GM23338 (cell line): Measurements from ENCODE around the gene SLC35A5. TPM values are rescaled to one million over a fixed set of nuclear protein-coding genes. Genes with fewer than 3 reads are reported as not detected.

ENCODE experiments used
- ATAC-seq: fragments of 200-7000 bp; cut with Tn5 transposase; 3 replicates; pipeline ENCODE4 v1.9.1; 2020
- DNase-seq: peaks from one replicate; pipeline ENCODE4 v3.0.0-alpha.2; 2015; ENCODE audit warnings: low spot score
- H2AFZ ChIP-seq: fragments of 200-600 bp; sonication (generic); 2 replicates; pipeline ENCODE4 v1.8.0; 2016; ENCODE audit warnings: antibody characterized with exemption, mild to moderate bottlenecking, moderate library complexity
- H3F3A ChIP-seq: fragments of 200-600 bp; sonication (generic); replicated peaks from 2 replicates; pipeline ENCODE4 v1.8.0; 2017; ENCODE audit warnings: antibody characterized with exemption, mixed run types, low read depth
- H3K27ac ChIP-seq: fragments of 200-600 bp; sonication (generic); 2 replicates; pipeline ENCODE4 v1.6.1; 2016; ENCODE audit warnings: low read depth
- H3K27me3 ChIP-seq: fragments of 200-600 bp; sonication (generic); 2 replicates; pipeline ENCODE4 v1.8.0; 2016; ENCODE audit warnings: mild to moderate bottlenecking, mixed run types, moderate library complexity; ENCODE audit not compliant: insufficient read depth
- H3K36me3 ChIP-seq: fragments of 200-600 bp; sonication (generic); 2 replicates; pipeline ENCODE4 v1.8.0; 2016; ENCODE audit warnings: mild to moderate bottlenecking; ENCODE audit not compliant: insufficient read depth
- H3K4me1 ChIP-seq: fragments of 200-600 bp; sonication (generic); 2 replicates; pipeline ENCODE4 v1.8.0; 2016; ENCODE audit warnings: mild to moderate bottlenecking, moderate library complexity; ENCODE audit not compliant: insufficient read depth
- H3K4me2 ChIP-seq: fragments of 200-600 bp; sonication (generic); 2 replicates; pipeline ENCODE4 v1.7.1; 2017; ENCODE audit warnings: mixed run types
- H3K4me3 ChIP-seq: fragments of 200-600 bp; sonication (generic); 2 replicates; pipeline ENCODE4 v1.6.1; 2016; ENCODE audit warnings: mixed run types
- H3K79me2 ChIP-seq: fragments of 200-600 bp; sonication (generic); replicated peaks from 2 replicates; pipeline ENCODE4 v1.8.0; 2017; ENCODE audit warnings: mild to moderate bottlenecking; ENCODE audit not compliant: insufficient read depth
- H3K9me2 ChIP-seq: fragments of 200-600 bp; sonication (generic); 2 replicates; pipeline ENCODE4 v1.8.0; 2017; ENCODE audit not compliant: insufficient read depth
- H4K20me1 ChIP-seq: fragments of 200-600 bp; sonication (generic); replicated peaks from 2 replicates; pipeline ENCODE4 v1.8.0; 2017; ENCODE audit warnings: mild to moderate bottlenecking; ENCODE audit not compliant: insufficient read depth
- H3K27ac Mint-ChIP-seq: 2 replicates; pipeline ENCODE4 v1.8.0; 2020; ENCODE audit warnings: inconsistent platforms, mild to moderate bottlenecking, moderate library complexity, mixed read lengths
- H3K27me3 Mint-ChIP-seq: 3 replicates; pipeline ENCODE4 v1.8.0; 2022; ENCODE audit warnings: low read depth, mild to moderate bottlenecking, moderate library complexity, mixed read lengths, inconsistent platforms; ENCODE audit not compliant: insufficient read depth, poor library complexity
- H3K36me3 Mint-ChIP-seq: 3 replicates; pipeline ENCODE4 v1.8.0; 2021; ENCODE audit warnings: low read depth, mild to moderate bottlenecking, inconsistent platforms, moderate library complexity, mixed read lengths
- H3K4me1 Mint-ChIP-seq: 3 replicates; pipeline ENCODE4 v1.8.0; 2020; ENCODE audit warnings: mild to moderate bottlenecking, inconsistent platforms, mixed read lengths
- H3K4me3 Mint-ChIP-seq: 3 replicates; pipeline ENCODE4 v1.8.0; 2021; ENCODE audit warnings: moderate library complexity, mild to moderate bottlenecking, inconsistent platforms, mixed read lengths
- H3K9me3 Mint-ChIP-seq: 3 replicates; pipeline ENCODE4 v1.8.0; 2020; ENCODE audit warnings: moderate library complexity, mild to moderate bottlenecking, inconsistent platforms, mixed read lengths
- CREB1 ChIP-seq: fragments of 250-450 bp; sonication (Bioruptor Pico); IDR thresholded peaks from 2 replicates; pipeline ENCODE4 v1.5.0; 2020; ENCODE audit warnings: low read depth, mild to moderate bottlenecking, moderate library complexity
- CTCF ChIP-seq, 2 experiments: fragments of 200-600 bp in 1 of 2; sonication (generic) in 1 of 2; conservative IDR thresholded peaks; 2 replicates each; pipeline versions ENCODE4 v1.5.1 to v1.6.1; 2016 to 2017; ENCODE audit warnings: antibody characterized with exemption in 2 of 2, low read depth in 2 of 2, mild to moderate bottlenecking in 2 of 2, moderate library complexity in 1 of 2
- ETS1 ChIP-seq: IDR thresholded peaks from 2 replicates; pipeline ENCODE4 v1.6.1; 2016; ENCODE audit warnings: antibody characterized with exemption
- EZH2 ChIP-seq: fragments of 200-600 bp; sonication (generic); IDR thresholded peaks from one replicate; pipeline ENCODE4 v1.8.0; 2017; ENCODE audit warnings: antibody characterized with exemption, mild to moderate bottlenecking, low read depth; ENCODE audit not compliant: unreplicated experiment
- EZH2phosphoT487 ChIP-seq: fragments of 200-600 bp; sonication (generic); IDR thresholded peaks from one replicate; pipeline ENCODE4 v1.8.1; 2018; ENCODE audit warnings: antibody characterized with exemption; ENCODE audit not compliant: unreplicated experiment
- JUNB ChIP-seq: IDR thresholded peaks from one replicate; pipeline ENCODE4 v1.6.1; 2016; ENCODE audit warnings: antibody characterized with exemption; ENCODE audit not compliant: unreplicated experiment
- NANOG ChIP-seq: IDR thresholded peaks from 2 replicates; pipeline ENCODE4 v1.6.1; 2016; ENCODE audit warnings: antibody characterized with exemption, borderline replicate concordance
- POLR2AphosphoS5 ChIP-seq: IDR thresholded peaks from 2 replicates; pipeline ENCODE4 v1.6.1; 2016; ENCODE audit warnings: antibody characterized with exemption, low read depth
- REST ChIP-seq: IDR thresholded peaks from one replicate; pipeline ENCODE4 v1.6.1; 2018; ENCODE audit warnings: antibody characterized with exemption; ENCODE audit not compliant: unreplicated experiment
- STAT1 ChIP-seq: IDR thresholded peaks from one replicate; pipeline ENCODE4 v1.6.1; 2016; ENCODE audit warnings: antibody characterized with exemption; ENCODE audit not compliant: unreplicated experiment
- ZNF114 ChIP-seq: fragments of 250-450 bp; sonication (Bioruptor Pico); IDR thresholded peaks from 2 replicates; pipeline ENCODE4 v1.5.0; 2020; ENCODE audit warnings: mild to moderate bottlenecking, moderate library complexity
- ZNF331 ChIP-seq: fragments of 250-450 bp; sonication (Bioruptor Pico); IDR thresholded peaks from 2 replicates; pipeline ENCODE4 v1.5.0; 2020; ENCODE audit warnings: low read depth, mild to moderate bottlenecking, moderate library complexity
- polyA plus RNA-seq: library from polyadenylated mRNA; unstranded; fragments of >200 nt; fragmentation: Nextera tagmentation; extraction: Ambion mirVana; gene quantifications from 2 replicates; pipeline ENCODE4 v1.2.1, GENCODE V29; 2016
- total RNA-seq: library from RNA; depleted of rRNA; stranded (reverse); fragments of >200 nt; shearing (Covaris generic); gene quantifications from 2 replicates; pipeline ENCODE4 v1.2.3, GENCODE V29; 2014

The SLC35A5 gene
- total and polyA plus RNA-seq, 2 experiments from 2014 or later: 19.9 to 40.4 TPM

- no peaks in the 10 kb centered on the region for H3K27me3 ChIP-seq
- H3K4me1 Mint-ChIP-seq: peaks cover 12% of the 10 kb centered on the region; the same call in 2 of the 3 replicates
- no peak overlapping the region for H3K27ac Mint-ChIP-seq
- no peak overlapping the region for H2AFZ ChIP-seq
- no peak overlapping the region for H3K4me3 ChIP-seq
- no peaks in the 10 kb centered on the region; the same call in 2 of the 3 replicates for H3K9me3 Mint-ChIP-seq
- H3F3A ChIP-seq: no peaks in the 10 kb centered on the region
- TF ChIP-seq ZNF331 (no peak), ZNF114 (CRISPR knock-in tag) (no peak), POLR2AphosphoS5 (no peak), REST (no peak), ETS1 (no peak), CREB1 (CRISPR knock-in tag) (no peak)
- H3K9me2 ChIP-seq: no peaks in the 10 kb centered on the region
- H3K4me3 Mint-ChIP-seq: no peak overlapping the region
- no peaks in the 10 kb centered on the region for H3K79me2 ChIP-seq
- H3K36me3 ChIP-seq: peaks cover 3% of the 10 kb centered on the region; the same call in 1 of the 2 replicates
- ATAC-seq (no peak), DNase-seq (no peak)
- H3K4me2 ChIP-seq: no peak overlapping the region
- H3K27me3 Mint-ChIP-seq: no peaks in the 10 kb centered on the region
- H3K4me1 ChIP-seq: peaks cover 20% of the 10 kb centered on the region
- no peaks in the 10 kb centered on the region for H4K20me1 ChIP-seq
- peaks cover 12% of the 10 kb centered on the region; the same call in 2 of the 3 replicates for H3K36me3 Mint-ChIP-seq
- no peak overlapping the region for H3K27ac ChIP-seq
Measured at GRCh38 chr3:112579232-112579631, 17.4 kb downstream of the SLC35A5 start.

- Mint-ChIP-seq H3K4me1 (peaks cover 12% of the 10 kb centered on the region; the same call in 2 of the 3 replicates), H3K27me3 (no peaks in the 10 kb centered on the region), H3K4me3 (no peak overlapping the region), H3K36me3 (peaks cover 12% of the 10 kb centered on the region; the same call in 2 of the 3 replicates), H3K27ac (no peak overlapping the region), H3K9me3 (no peaks in the 10 kb centered on the region; the same call in 2 of the 3 replicates)
- no peak overlapping the region for H2AFZ ChIP-seq
- peaks cover 20% of the 10 kb centered on the region for H3K4me1 ChIP-seq
- H4K20me1 ChIP-seq: no peaks in the 10 kb centered on the region
- no peaks in the 10 kb centered on the region for H3K9me2 ChIP-seq
- no peak overlapping the region for H3K4me2 ChIP-seq
- no peaks in the 10 kb centered on the region for H3K79me2 ChIP-seq
- peaks cover 3% of the 10 kb centered on the region; the same call in 1 of the 2 replicates for H3K36me3 ChIP-seq
- H3F3A ChIP-seq: no peaks in the 10 kb centered on the region
- H3K4me3 ChIP-seq: no peak overlapping the region
- H3K27me3 ChIP-seq: no peaks in the 10 kb centered on the region
- no peak for ATAC-seq
- H3K27ac ChIP-seq: no peak overlapping the region
- DNase-seq: no peak
- no peak for TF ChIP-seq NANOG
- no peak for TF ChIP-seq ETS1
- no peak for TF ChIP-seq REST
- TF ChIP-seq EZH2: no peak
- TF ChIP-seq CTCF (conservative IDR thresholded peaks at IDR 0.05; ENCODE audit: low read depth in 2 of 2): no peak
- no peak for TF ChIP-seq STAT1
- TF ChIP-seq ZNF331: no peak
- no peak for TF ChIP-seq POLR2AphosphoS5
- TF ChIP-seq JUNB: no peak
- TF ChIP-seq CREB1 (CRISPR knock-in tag): no peak
- TF ChIP-seq EZH2phosphoT487: no peak
Measured at GRCh38 chr3:112579697-112580096, 17.9 kb downstream of the SLC35A5 start.
